A549 (cell line): ENCODE results near the gene CHCHD6. TPM values are rescaled to one million over a fixed set of nuclear protein-coding genes. Genes with fewer than 3 reads are reported as not detected.

ENCODE experiments used
- ATAC-seq, 2 experiments: fragments of 200-7000 bp in 1 of 2; fragments of >200 bp in 1 of 2; cut with Nextera tagmentation in 1 of 2; cut with Tn5 transposase in 1 of 2; 3 replicates each; pipeline versions ENCODE4 v1.8.0 to v1.9.1; 2018 to 2020; ENCODE audit warnings: mild to moderate bottlenecking in 1 of 2, moderate library complexity in 1 of 2
- CTCF ChIA-PET: fragments of 300-600 bp; sonication (Branson Sonifier 250); formaldehyde crosslinking; extraction: SDS; loops from one replicate; lab custom pipeline; 2021; ENCODE audit warnings: antibody characterized with exemption, inconsistent platforms; lab: Yijun Ruan, JAX
- POLR2A ChIA-PET: fragments of 350-600 bp; formaldehyde crosslinking; extraction: SDS; loops from one replicate; lab custom pipeline; 2021; ENCODE audit warnings: antibody characterized with exemption, inconsistent platforms; lab: Yijun Ruan, JAX
- DNase-seq, 2 experiments: peaks; one replicate each; pipeline versions ENCODE4 v3.0.0 to v3.0.0-alpha.2; 2011 to 2016; ENCODE audit warnings: low read depth in 1 of 2, low spot score in 1 of 2
- FAIRE-seq: peaks from 2 replicates; lab custom pipeline; 2011; peaks lifted over from hg19 to GRCh38; lab: Jason Lieb, UNC
- H3K27ac ChIP-seq, 2 experiments: fragments of >200 bp; sonication (Bioruptor Twin); formaldehyde crosslinking; 3 replicates each; pipeline ENCODE4 v1.5.1; 2016 to 2017
- H3K4me1 ChIP-seq: fragments of >200 bp; sonication (Bioruptor Twin); formaldehyde crosslinking; 3 replicates; pipeline ENCODE4 v1.6.1; 2016
- H3K4me2 ChIP-seq: fragments of >200 bp; sonication (Bioruptor Twin); formaldehyde crosslinking; 3 replicates; pipeline ENCODE4 v1.6.1; 2016
- H3K4me3 ChIP-seq: fragments of >200 bp; sonication (Bioruptor Twin); formaldehyde crosslinking; 3 replicates; pipeline ENCODE4 v1.5.1; 2016
- H3K9me3 ChIP-seq: fragments of >200 bp; sonication (Bioruptor Twin); formaldehyde crosslinking; 3 replicates; pipeline ENCODE4 v1.6.1; 2016
- ATOH8 ChIP-seq: fragments of 250-450 bp; sonication (Bioruptor Pico); IDR thresholded peaks from 2 replicates; pipeline ENCODE4 v1.5.0; 2020; ENCODE audit warnings: low read depth, mild to moderate bottlenecking, moderate library complexity
- BCL3 ChIP-seq: fragments of >200 bp; sonication (Bioruptor Twin); formaldehyde crosslinking; IDR thresholded peaks from 3 replicates; pipeline ENCODE4 v1.6.1; 2016
- BHLHE40 ChIP-seq: IDR thresholded peaks from 2 replicates; pipeline ENCODE4 v1.6.1; 2012; ENCODE audit warnings: low read depth, low read length, inconsistent platforms
- CBX2 ChIP-seq: fragments of 200-600 bp; sonication (generic); IDR thresholded peaks from 2 replicates; pipeline ENCODE4 v1.6.1; 2016; ENCODE audit warnings: low read depth, mild to moderate bottlenecking, borderline replicate concordance
- CTCF ChIP-seq: fragments of >200 bp; sonication (Bioruptor Twin); formaldehyde crosslinking; IDR thresholded peaks from 3 replicates; pipeline ENCODE4 v1.5.1; 2016
- E2F6 ChIP-seq: IDR thresholded peaks from 2 replicates; pipeline ENCODE4 v1.6.1; 2012; ENCODE audit warnings: low read depth, borderline replicate concordance
- EHMT2 ChIP-seq: fragments of 200-600 bp; sonication (generic); IDR thresholded peaks from 2 replicates; pipeline ENCODE4 v1.6.1; 2016; ENCODE audit warnings: antibody characterized with exemption, low read depth, mild to moderate bottlenecking, moderate library complexity
- ESRRA ChIP-seq: fragments of 150-350 bp; IDR thresholded peaks from 2 replicates; pipeline ENCODE4 v1.6.1; 2014; ENCODE audit warnings: mild to moderate bottlenecking, low read length, borderline replicate concordance
- FOXS1 ChIP-seq: fragments of 250-450 bp; sonication (Bioruptor Pico); IDR thresholded peaks from 2 replicates; pipeline ENCODE4 v1.5.0; 2020; ENCODE audit warnings: mild to moderate bottlenecking, moderate library complexity
- HDAC2 ChIP-seq: fragments of 200-600 bp; sonication (generic); IDR thresholded peaks from 2 replicates; pipeline ENCODE4 v1.6.1; 2016
- HEYL ChIP-seq: fragments of 250-450 bp; sonication (Bioruptor Pico); IDR thresholded peaks from 2 replicates; pipeline ENCODE4 v1.8.0; 2021; ENCODE audit warnings: mild to moderate bottlenecking, moderate library complexity
- HMGXB4 ChIP-seq: fragments of 250-450 bp; sonication (Bioruptor Pico); IDR thresholded peaks from 2 replicates; pipeline ENCODE4 v1.5.0; 2021; ENCODE audit warnings: mild to moderate bottlenecking, moderate library complexity, borderline replicate concordance
- JUN ChIP-seq, 2 experiments: fragments of >200 bp; sonication (Bioruptor Twin); formaldehyde crosslinking; IDR thresholded peaks; 2 replicates in 1 of 2; 3 replicates in 1 of 2; pipeline ENCODE4 v1.6.1; 2016 to 2017
- JUNB ChIP-seq: fragments of >200 bp; sonication (Bioruptor Twin); formaldehyde crosslinking; IDR thresholded peaks from 2 replicates; pipeline ENCODE4 v1.6.1; 2016
- KDM5A ChIP-seq: fragments of 200-600 bp; sonication (generic); IDR thresholded peaks from 2 replicates; pipeline ENCODE4 v1.6.1; 2016; ENCODE audit warnings: antibody characterized with exemption, mild to moderate bottlenecking
- MAX ChIP-seq: IDR thresholded peaks from 2 replicates; pipeline ENCODE4 v1.6.1; 2012
- NPAS2 ChIP-seq: fragments of 250-450 bp; sonication (Bioruptor Pico); IDR thresholded peaks from 2 replicates; pipeline ENCODE4 v1.8.0; 2022; ENCODE audit warnings: mild to moderate bottlenecking, moderate library complexity, borderline replicate concordance
- NR3C1 ChIP-seq: fragments of >200 bp; sonication (Bioruptor Twin); formaldehyde crosslinking; IDR thresholded peaks from 3 replicates; pipeline ENCODE4 v1.6.1; 2017
- POLR2A ChIP-seq: IDR thresholded peaks from 2 replicates; pipeline ENCODE4 v1.6.1; 2012; ENCODE audit warnings: mild to moderate bottlenecking, low read length
- POLR2AphosphoS2 ChIP-seq: conservative IDR thresholded peaks from 2 replicates; pipeline ENCODE4 v1.6.1; 2012; ENCODE audit warnings: low read length, improper control_type of control experiment, inconsistent platforms
- RARB ChIP-seq: fragments of 250-450 bp; sonication (Bioruptor Pico); IDR thresholded peaks from 2 replicates; pipeline ENCODE4 v1.8.0; 2021; ENCODE audit warnings: mild to moderate bottlenecking, moderate library complexity
- RCOR1 ChIP-seq: fragments of 150-350 bp; IDR thresholded peaks from 2 replicates; pipeline ENCODE4 v1.6.1; 2014; ENCODE audit warnings: antibody characterized with exemption, low read length, low read depth
- USF2 ChIP-seq: fragments of 450-650 bp; IDR thresholded peaks from 2 replicates; pipeline ENCODE4 v1.6.1; 2014; ENCODE audit warnings: antibody characterized with exemption
- ZC3H11A ChIP-seq: fragments of 450-650 bp; IDR thresholded peaks from 2 replicates; pipeline ENCODE4 v1.6.1; 2014; ENCODE audit warnings: antibody characterized with exemption, mild to moderate bottlenecking
- WGBS: methylation state at CpG from one replicate; pipeline ENCODE4 v1.1.6; 2017; ENCODE audit errors: missing lambda C conversion rate; 5-methylcytosine and 5-hydroxymethylcytosine counted together
- polyA plus RNA-seq, 4 experiments: library from polyadenylated mRNA; depleted of rRNA in 3 of 4; stranded (reverse); fragments of >200 nt; fragmentation: RNase III in 1 of 4; extraction: RNeasy Plus Mini Kit Qiagen cat#74134 plus additional on column Dnase treatment in 1 of 4; gene quantifications; 2 replicates in 3 of 4; 3 replicates in 1 of 4; pipeline ENCODE4 v1.2.3, GENCODE V29; 2011 to 2017

Gene CHCHD6
- polyA plus RNA-seq, 2 of the 4 experiments (the other 2 are of a cell fraction), result 15.0 to 18.1 TPM

- no peak for TF ChIP-seq HDAC2
- no peak for TF ChIP-seq NR3C1
- no peak for TF ChIP-seq ZC3H11A
- no peak for TF ChIP-seq BHLHE40
- TF ChIP-seq ATOH8 (CRISPR knock-in tag), result no peak
- TF ChIP-seq JUN (IDR thresholded peaks at IDR 0.05), result no peak
- no peak for TF ChIP-seq MAX
- TF ChIP-seq JUNB, result no peak
- no peak for TF ChIP-seq CBX2
- TF ChIP-seq POLR2AphosphoS2, result no peak
- TF ChIP-seq RCOR1, result no peak
- no peak for TF ChIP-seq POLR2A
- TF ChIP-seq HEYL, result no peak
- TF ChIP-seq BCL3, result no peak
- no peak for TF ChIP-seq RARB (CRISPR knock-in tag)
- no peak for TF ChIP-seq NPAS2 (CRISPR knock-in tag)
- TF ChIP-seq KDM5A, result no peak
- TF ChIP-seq CTCF, result no peak
- no peak for TF ChIP-seq E2F6
- FAIRE-seq (no peak), DNase-seq (no peak), ATAC-seq (no peak)
- H3K4me1 ChIP-seq, result peaks cover 18% of the 10 kb centered on the region
- CTCF ChIA-PET, result no interaction called here
- 100% methylated on average over 2 of the region's 4 CpGs for WGBS
- no peak overlapping the region for H3K4me3 ChIP-seq
- H3K4me2 ChIP-seq, result no peak overlapping the region
- no peaks in the 10 kb centered on the region for H3K9me3 ChIP-seq
- POLR2A ChIA-PET, result no interaction called here
- H3K27ac ChIP-seq, result no peak overlapping the region
Measured at GRCh38 chr3:126837773-126838172, 133.7 kb downstream of the CHCHD6 start.

- Histone ChIP-seq H3K4me3 (no peak overlapping the region), H3K27ac (peak overlapping the region in 1 of 2 experiments; percentile 26; a peak in 1 of 6 replicates), H3K4me1 (peaks cover 33% of the 10 kb centered on the region), H3K4me2 (no peak overlapping the region), H3K9me3 (no peaks in the 10 kb centered on the region)
- CTCF ChIA-PET, result interaction anchor here (4.2 kb wide), 1 partner anchor 94 kb away, joined by 14 read pairs; no protein-coding TSS in a partner anchor
- WGBS, result 48% methylated on average over 2 of the region's 2 CpGs
- TF ChIP-seq EHMT2 (no peak), FOXS1 (CRISPR knock-in tag) (no peak), BHLHE40 (no peak), USF2 (no peak), HMGXB4 (CRISPR knock-in tag) (no peak), ESRRA (no peak)
- no peak for FAIRE-seq
- ATAC-seq, result no peak
- no peak for DNase-seq
- POLR2A ChIA-PET, result no interaction called here
Measured at GRCh38 chr3:126845920-126846715, 142.1 kb downstream of the CHCHD6 start.
